ENCODE data around the gene OR2J2.
"Not testable (repeated sequence)": the region's sequence is repeated elsewhere in the genome, so short reads cannot be mapped to it uniquely, and the experiment has no call there.

OR2J2 gene

GRCh38 chr6:29170607-29171006 is at the start of gene OR2J2:
Gene OR2J2, plus strand, starts transcription at chr6:29170907. Its CDS starts 2,729 bp downstream, at chr6:29173636.
- H3K27me3 ChIP-seq (ENCODE audit: control insufficient read depth, insufficient read depth, low read length); H3K9ac ChIP-seq (ENCODE audit: low read length); H3K4me3 ChIP-seq (ENCODE audit: low read length); H3K9me3 ChIP-seq (ENCODE audit: control insufficient read depth, low read depth, low read length); H3K27ac ChIP-seq (ENCODE audit: low read length); H3K4me1 ChIP-seq (ENCODE audit: control insufficient read depth, low read depth, low read length); H3K36me3 ChIP-seq (ENCODE audit: control insufficient read depth, low read depth, low read length): not testable (repeated sequence)

GRCh38 chr6:29129326-29130012 is 41.2 kb upstream of the OR2J2 start:
- no peak overlapping the region for H3K4me3 ChIP-seq (ENCODE audit: low read length)
- no peaks in the 10 kb centered on the region for H3K4me1 ChIP-seq (ENCODE audit: control insufficient read depth, low read depth, low read length)
- no peaks in the 10 kb centered on the region for H3K36me3 ChIP-seq (ENCODE audit: control insufficient read depth, low read depth, low read length)
- no peaks in the 10 kb centered on the region for H3K9me3 ChIP-seq (ENCODE audit: control insufficient read depth, low read depth, low read length)
- H3K27ac ChIP-seq (ENCODE audit: low read length): no peak overlapping the region
- H3K27me3 ChIP-seq (ENCODE audit: control insufficient read depth, insufficient read depth, low read length): no peaks in the 10 kb centered on the region
- no peak overlapping the region for H3K9ac ChIP-seq (ENCODE audit: low read length)

- no peaks in the 10 kb centered on the region for H3K36me3 ChIP-seq (ENCODE audit: control insufficient read depth, low read depth, low read length)
- H3K9me3 ChIP-seq (ENCODE audit: control insufficient read depth, low read depth, low read length): no peaks in the 10 kb centered on the region
- H3K4me1 ChIP-seq (ENCODE audit: control insufficient read depth, low read depth, low read length): no peaks in the 10 kb centered on the region
- H3K27ac ChIP-seq (ENCODE audit: low read length): no peak overlapping the region
- H3K4me3 ChIP-seq (ENCODE audit: low read length): no peak overlapping the region
- no peak overlapping the region for H3K9ac ChIP-seq (ENCODE audit: low read length)
- no peaks in the 10 kb centered on the region for H3K27me3 ChIP-seq (ENCODE audit: control insufficient read depth, insufficient read depth, low read length)
These were observed 40.1 kb upstream of the OR2J2 start for GRCh38 chr6:29130644-29131043.

GRCh38 chr6:29131691-29132090 is 39.0 kb upstream of the OR2J2 start:
- Histone ChIP-seq H3K36me3 (ENCODE audit: control insufficient read depth, low read depth, low read length) (no peaks in the 10 kb centered on the region), H3K9me3 (ENCODE audit: control insufficient read depth, low read depth, low read length) (no peaks in the 10 kb centered on the region), H3K9ac (ENCODE audit: low read length) (no peak overlapping the region), H3K27ac (ENCODE audit: low read length) (no peak overlapping the region), H3K27me3 (ENCODE audit: control insufficient read depth, insufficient read depth, low read length) (no peaks in the 10 kb centered on the region), H3K4me3 (ENCODE audit: low read length) (no peak overlapping the region), H3K4me1 (ENCODE audit: control insufficient read depth, low read depth, low read length) (no peaks in the 10 kb centered on the region)

- Histone ChIP-seq H3K4me1 (ENCODE audit: control insufficient read depth, low read depth, low read length) (no peaks in the 10 kb centered on the region), H3K9me3 (ENCODE audit: control insufficient read depth, low read depth, low read length) (peaks cover 4% of the 10 kb centered on the region), H3K27ac (ENCODE audit: low read length) (no peak overlapping the region), H3K4me3 (ENCODE audit: low read length) (no peak overlapping the region), H3K36me3 (ENCODE audit: control insufficient read depth, low read depth, low read length) (no peaks in the 10 kb centered on the region), H3K9ac (ENCODE audit: low read length) (no peak overlapping the region), H3K27me3 (ENCODE audit: control insufficient read depth, insufficient read depth, low read length) (no peaks in the 10 kb centered on the region)
These were observed 33.0 kb upstream of the OR2J2 start for GRCh38 chr6:29137724-29138123.

- Histone ChIP-seq H3K27ac (ENCODE audit: low read length) (no peak overlapping the region), H3K9ac (ENCODE audit: low read length) (no peak overlapping the region), H3K4me1 (ENCODE audit: control insufficient read depth, low read depth, low read length) (no peaks in the 10 kb centered on the region), H3K36me3 (ENCODE audit: control insufficient read depth, low read depth, low read length) (no peaks in the 10 kb centered on the region), H3K9me3 (ENCODE audit: control insufficient read depth, low read depth, low read length) (peaks cover 8% of the 10 kb centered on the region), H3K27me3 (ENCODE audit: control insufficient read depth, insufficient read depth, low read length) (no peaks in the 10 kb centered on the region), H3K4me3 (ENCODE audit: low read length) (no peak overlapping the region)
These were observed 29.1 kb upstream of the OR2J2 start for GRCh38 chr6:29141606-29142005.

- Histone ChIP-seq H3K27ac (ENCODE audit: low read length) (no peak overlapping the region), H3K36me3 (ENCODE audit: control insufficient read depth, low read depth, low read length) (no peaks in the 10 kb centered on the region), H3K4me1 (ENCODE audit: control insufficient read depth, low read depth, low read length) (no peaks in the 10 kb centered on the region), H3K27me3 (ENCODE audit: control insufficient read depth, insufficient read depth, low read length) (no peaks in the 10 kb centered on the region), H3K4me3 (ENCODE audit: low read length) (no peak overlapping the region), H3K9ac (ENCODE audit: low read length) (no peak overlapping the region), H3K9me3 (ENCODE audit: control insufficient read depth, low read depth, low read length) (peaks cover 8% of the 10 kb centered on the region)
These were observed 28.4 kb upstream of the OR2J2 start for GRCh38 chr6:29142309-29142708.

- no peaks in the 10 kb centered on the region for H3K36me3 ChIP-seq (ENCODE audit: control insufficient read depth, low read depth, low read length)
- no peaks in the 10 kb centered on the region for H3K4me1 ChIP-seq (ENCODE audit: control insufficient read depth, low read depth, low read length)
- H3K27ac ChIP-seq (ENCODE audit: low read length): no peak overlapping the region
- no peak overlapping the region for H3K9ac ChIP-seq (ENCODE audit: low read length)
- no peak overlapping the region for H3K4me3 ChIP-seq (ENCODE audit: low read length)
- H3K9me3 ChIP-seq (ENCODE audit: control insufficient read depth, low read depth, low read length): peaks cover 8% of the 10 kb centered on the region
- no peaks in the 10 kb centered on the region for H3K27me3 ChIP-seq (ENCODE audit: control insufficient read depth, insufficient read depth, low read length)
These were observed 24.5 kb upstream of the OR2J2 start for GRCh38 chr6:29146179-29146578.

- no peak overlapping the region for H3K4me3 ChIP-seq (ENCODE audit: low read length)
- no peaks in the 10 kb centered on the region for H3K4me1 ChIP-seq (ENCODE audit: control insufficient read depth, low read depth, low read length)
- H3K36me3 ChIP-seq (ENCODE audit: control insufficient read depth, low read depth, low read length): no peaks in the 10 kb centered on the region
- H3K9ac ChIP-seq (ENCODE audit: low read length): no peak overlapping the region
- no peaks in the 10 kb centered on the region for H3K27me3 ChIP-seq (ENCODE audit: control insufficient read depth, insufficient read depth, low read length)
- H3K27ac ChIP-seq (ENCODE audit: low read length): no peak overlapping the region
- peaks cover 8% of the 10 kb centered on the region for H3K9me3 ChIP-seq (ENCODE audit: control insufficient read depth, low read depth, low read length)
These were observed 23.6 kb upstream of the OR2J2 start for GRCh38 chr6:29147074-29147473.

- H3K4me3 ChIP-seq (ENCODE audit: low read length); H3K9me3 ChIP-seq (ENCODE audit: control insufficient read depth, low read depth, low read length); H3K27me3 ChIP-seq (ENCODE audit: control insufficient read depth, insufficient read depth, low read length); H3K27ac ChIP-seq (ENCODE audit: low read length); H3K36me3 ChIP-seq (ENCODE audit: control insufficient read depth, low read depth, low read length); H3K9ac ChIP-seq (ENCODE audit: low read length); H3K4me1 ChIP-seq (ENCODE audit: control insufficient read depth, low read depth, low read length): not testable (repeated sequence)
These were observed 21.3 kb upstream of the OR2J2 start for GRCh38 chr6:29149444-29149843.

GRCh38 chr6:29153083-29153482 is 17.6 kb upstream of the OR2J2 start:
- Histone ChIP-seq H3K27me3 (ENCODE audit: control insufficient read depth, insufficient read depth, low read length) (no peaks in the 10 kb centered on the region), H3K27ac (ENCODE audit: low read length) (no peak overlapping the region), H3K9ac (ENCODE audit: low read length) (no peak overlapping the region), H3K4me3 (ENCODE audit: low read length) (no peak overlapping the region), H3K9me3 (ENCODE audit: control insufficient read depth, low read depth, low read length) (no peaks in the 10 kb centered on the region), H3K36me3 (ENCODE audit: control insufficient read depth, low read depth, low read length) (no peaks in the 10 kb centered on the region), H3K4me1 (ENCODE audit: control insufficient read depth, low read depth, low read length) (no peaks in the 10 kb centered on the region)

- H3K4me3 ChIP-seq (ENCODE audit: low read length); H3K27ac ChIP-seq (ENCODE audit: low read length); H3K9me3 ChIP-seq (ENCODE audit: control insufficient read depth, low read depth, low read length); H3K9ac ChIP-seq (ENCODE audit: low read length); H3K36me3 ChIP-seq (ENCODE audit: control insufficient read depth, low read depth, low read length); H3K4me1 ChIP-seq (ENCODE audit: control insufficient read depth, low read depth, low read length); H3K27me3 ChIP-seq (ENCODE audit: control insufficient read depth, insufficient read depth, low read length): not testable (repeated sequence)
These were observed 15.5 kb upstream of the OR2J2 start for GRCh38 chr6:29155182-29155581.

All from iPS-18a (cell line).